ENCODE data around the gene CSKMT.

Gene CSKMT

GRCh38 chr11:62713343-62713742, 48.2 kb downstream of the CSKMT start:
- DNase-seq (ENCODE audit: extremely low read depth, insufficient read length) = no peak
- Histone ChIP-seq H3K4me3 (replicated peaks; ENCODE audit: low read depth, low read length) (no peak overlapping the region), H3K27me3 (replicated peaks; ENCODE audit: control insufficient read depth, insufficient read depth, low read length) (no peaks in the 10 kb centered on the region), H3K36me3 (ENCODE audit: control insufficient read depth, insufficient read depth, low read length) (peaks cover 26% of the 10 kb centered on the region)
- TF ChIP-seq CTCF (IDR thresholded peaks at IDR 0.05; ENCODE audit: insufficient read depth, low read length, poor library complexity, severe bottlenecking) = no peak

GRCh38 chr11:62715150-62716130, 50.3 kb downstream of the CSKMT start:
- H3K36me3 ChIP-seq (ENCODE audit: control insufficient read depth, insufficient read depth, low read length) = peaks cover 31% of the 10 kb centered on the region
- DNase-seq (ENCODE audit: extremely low read depth, insufficient read length) = no peak
- TF ChIP-seq CTCF (IDR thresholded peaks at IDR 0.05; ENCODE audit: insufficient read depth, low read length, poor library complexity, severe bottlenecking) = no peak
- no peaks in the 10 kb centered on the region for H3K27me3 ChIP-seq (replicated peaks; ENCODE audit: control insufficient read depth, insufficient read depth, low read length)
- H3K4me3 ChIP-seq (replicated peaks; ENCODE audit: low read depth, low read length) = no peak overlapping the region

GRCh38 chr11:62716206-62716605, 51.1 kb downstream of the CSKMT start:
- no peak for TF ChIP-seq CTCF (IDR thresholded peaks at IDR 0.05; ENCODE audit: insufficient read depth, low read length, poor library complexity, severe bottlenecking)
- H3K4me3 ChIP-seq (replicated peaks; ENCODE audit: low read depth, low read length) = no peak overlapping the region
- H3K27me3 ChIP-seq (replicated peaks; ENCODE audit: control insufficient read depth, insufficient read depth, low read length) = no peaks in the 10 kb centered on the region
- DNase-seq (ENCODE audit: extremely low read depth, insufficient read length) = no peak
- peaks cover 34% of the 10 kb centered on the region for H3K36me3 ChIP-seq (ENCODE audit: control insufficient read depth, insufficient read depth, low read length)

DNA sequence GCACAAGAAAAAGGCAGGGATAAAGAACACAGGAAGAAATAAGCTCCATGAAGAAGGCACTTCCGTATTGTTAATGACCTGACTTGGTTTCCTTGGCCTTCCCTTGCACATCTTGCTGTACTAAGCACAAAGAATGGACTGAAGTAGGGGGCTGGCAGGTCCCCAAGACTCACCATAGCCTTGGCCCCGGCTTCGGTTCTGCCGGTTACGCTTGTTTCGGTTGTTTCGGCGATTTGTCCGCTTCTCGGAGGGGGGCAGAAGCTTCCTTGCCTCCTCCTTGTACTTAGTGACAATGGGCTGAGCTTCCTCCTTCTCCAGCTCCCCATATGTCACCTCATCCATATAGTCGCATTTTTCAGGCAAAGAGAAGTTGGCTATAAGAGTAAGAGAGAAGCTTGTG, 51.7 kb downstream of the CSKMT start:
- Histone ChIP-seq H3K27me3 (replicated peaks; ENCODE audit: control insufficient read depth, insufficient read depth, low read length) (no peaks in the 10 kb centered on the region), H3K4me3 (replicated peaks; ENCODE audit: low read depth, low read length) (no peak overlapping the region), H3K36me3 (ENCODE audit: control insufficient read depth, insufficient read depth, low read length) (peaks cover 39% of the 10 kb centered on the region)
- TF ChIP-seq CTCF (IDR thresholded peaks at IDR 0.05; ENCODE audit: insufficient read depth, low read length, poor library complexity, severe bottlenecking) = no peak
- DNase-seq (ENCODE audit: extremely low read depth, insufficient read length) = no peak
